Measurements from ENCODE around the gene PALMD. TPM values are rescaled to one million over a fixed set of nuclear protein-coding genes. Genes with fewer than 3 reads are reported as not detected.

PALMD gene
- total RNA-seq, 1 donor from 2014 or later = 1.3 TPM

GRCh38 chr1:99638853-99639252, 7.1 kb upstream of the PALMD start:
- no peaks in the 10 kb centered on the region for H3K27me3 ChIP-seq (ENCODE audit: control insufficient read depth, insufficient read depth, low read length)
- no peak for TF ChIP-seq CTCF (IDR thresholded peaks at IDR 0.05; ENCODE audit: insufficient read depth, low read length, severe bottlenecking)
- H3K36me3 ChIP-seq (ENCODE audit: control insufficient read depth, insufficient read depth, low read length) = no peaks in the 10 kb centered on the region
- DNase-seq (ENCODE audit: low read depth) (no peak), FAIRE-seq (no peak)
- no peak overlapping the region for H3K4me3 ChIP-seq (ENCODE audit: low read depth, low read length)

- FAIRE-seq (no peak), DNase-seq (ENCODE audit: low read depth) (no peak)
- Histone ChIP-seq H3K4me3 (ENCODE audit: low read depth, low read length) (no peak overlapping the region), H3K27me3 (ENCODE audit: control insufficient read depth, insufficient read depth, low read length) (no peaks in the 10 kb centered on the region), H3K36me3 (ENCODE audit: control insufficient read depth, insufficient read depth, low read length) (no peaks in the 10 kb centered on the region)
- no peak for TF ChIP-seq CTCF (IDR thresholded peaks at IDR 0.05; ENCODE audit: insufficient read depth, low read length, severe bottlenecking)
Observed at GRCh38 chr1:99639408-99639807, 6.5 kb upstream of the PALMD start.

- H3K4me3 ChIP-seq (ENCODE audit: low read depth, low read length) = no peak overlapping the region
- DNase-seq (ENCODE audit: low read depth) (no peak), FAIRE-seq (no peak)
- TF ChIP-seq CTCF (IDR thresholded peaks at IDR 0.05; ENCODE audit: insufficient read depth, low read length, severe bottlenecking) = no peak
- no peaks in the 10 kb centered on the region for H3K27me3 ChIP-seq (ENCODE audit: control insufficient read depth, insufficient read depth, low read length)
- H3K36me3 ChIP-seq (ENCODE audit: control insufficient read depth, insufficient read depth, low read length) = no peaks in the 10 kb centered on the region
Observed at GRCh38 chr1:99639945-99640344, 6.0 kb upstream of the PALMD start.

GRCh38 chr1:99640672-99641071, 5.2 kb upstream of the PALMD start:
- Histone ChIP-seq H3K36me3 (ENCODE audit: control insufficient read depth, insufficient read depth, low read length) (no peaks in the 10 kb centered on the region), H3K4me3 (ENCODE audit: low read depth, low read length) (no peak overlapping the region), H3K27me3 (ENCODE audit: control insufficient read depth, insufficient read depth, low read length) (no peaks in the 10 kb centered on the region)
- DNase-seq (ENCODE audit: low read depth) (no peak), FAIRE-seq (no peak)
- TF ChIP-seq CTCF (IDR thresholded peaks at IDR 0.05; ENCODE audit: insufficient read depth, low read length, severe bottlenecking) = no peak

- FAIRE-seq = no peak
- Histone ChIP-seq H3K36me3 (ENCODE audit: control insufficient read depth, insufficient read depth, low read length) (no peaks in the 10 kb centered on the region), H3K27me3 (ENCODE audit: control insufficient read depth, insufficient read depth, low read length) (no peaks in the 10 kb centered on the region), H3K4me3 (ENCODE audit: low read depth, low read length) (no peak overlapping the region)
- TF ChIP-seq CTCF (IDR thresholded peaks at IDR 0.05; ENCODE audit: insufficient read depth, low read length, severe bottlenecking) = no peak
- DNase-seq (ENCODE audit: low read depth) = no peak
Observed at GRCh38 chr1:99641558-99641957, 4.4 kb upstream of the PALMD start.

GRCh38 chr1:99642053-99642452, 3.9 kb upstream of the PALMD start:
- FAIRE-seq = no peak
- TF ChIP-seq CTCF (IDR thresholded peaks at IDR 0.05; ENCODE audit: insufficient read depth, low read length, severe bottlenecking) = no peak
- Histone ChIP-seq H3K36me3 (ENCODE audit: control insufficient read depth, insufficient read depth, low read length) (no peaks in the 10 kb centered on the region), H3K4me3 (ENCODE audit: low read depth, low read length) (no peak overlapping the region), H3K27me3 (ENCODE audit: control insufficient read depth, insufficient read depth, low read length) (no peaks in the 10 kb centered on the region)
- DNase-seq (ENCODE audit: low read depth) = no peak

All from bronchial epithelial cell (primary cell).